Neuronal stem cell (in vitro differentiated cells): ENCODE results near the gene EVA1A.

ENCODE experiments used
- DNase-seq: peaks from one replicate; pipeline ENCODE4 v3.0.0-alpha.2; 2013; ENCODE audit warnings: low spot score
- H2AFZ ChIP-seq: one replicate; pipeline ENCODE4 v1.6.1; 2013; ENCODE audit warnings: mild to moderate bottlenecking, low read length, inconsistent platforms
- H2AK5ac ChIP-seq: 2 replicates; pipeline ENCODE4 v1.6.1; 2013; ENCODE audit warnings: low read depth, mild to moderate bottlenecking, inconsistent platforms, low read length, moderate library complexity, mixed read lengths
- H2BK120ac ChIP-seq: 2 replicates; pipeline ENCODE4 v1.6.1; 2013; ENCODE audit warnings: low read depth, mild to moderate bottlenecking, inconsistent platforms, low read length, moderate library complexity, mixed read lengths
- H2BK12ac ChIP-seq: one replicate; pipeline ENCODE4 v1.6.1; 2013; ENCODE audit warnings: low read length, inconsistent platforms
- H2BK15ac ChIP-seq: 2 replicates; pipeline ENCODE4 v1.6.1; 2013; ENCODE audit warnings: mild to moderate bottlenecking, low read length, inconsistent platforms, mixed read lengths
- H2BK5ac ChIP-seq: one replicate; pipeline ENCODE4 v1.6.1; 2013; ENCODE audit warnings: inconsistent platforms, mild to moderate bottlenecking, low read length, moderate library complexity
- H3K14ac ChIP-seq: one replicate; pipeline ENCODE4 v1.6.1; 2013; ENCODE audit warnings: low read length, inconsistent platforms
- H3K18ac ChIP-seq: 2 replicates; pipeline ENCODE4 v1.6.1; 2013; ENCODE audit warnings: low read length, inconsistent platforms
- H3K23ac ChIP-seq: 2 replicates; pipeline ENCODE4 v1.6.1; 2013; ENCODE audit warnings: low read depth, mild to moderate bottlenecking, mixed read lengths, low read length, inconsistent platforms; ENCODE audit not compliant: poor library complexity
- H3K27ac ChIP-seq: replicated peaks from 3 replicates; pipeline ENCODE4 v1.5.1; 2013; ENCODE audit warnings: low read length, inconsistent platforms
- H3K27me3 ChIP-seq, 3 experiments: 2 replicates each; pipeline ENCODE4 v1.6.1; 2013; ENCODE audit warnings: low read length in 3 of 3, mild to moderate bottlenecking in 2 of 3, inconsistent platforms in 1 of 3, low read depth in 1 of 3, mixed read lengths in 1 of 3, moderate library complexity in 1 of 3; ENCODE audit not compliant: control insufficient read depth in 3 of 3, insufficient read depth in 3 of 3
- H3K36me3 ChIP-seq, 2 donors: replicated peaks in 1 of 2; 2 replicates each; pipeline ENCODE4 v1.6.1; 2013; ENCODE audit warnings: low read length in 2 of 2; ENCODE audit not compliant: control insufficient read depth in 2 of 2, insufficient read depth in 2 of 2
- H3K4ac ChIP-seq: 2 replicates; pipeline ENCODE4 v1.6.1; 2013; ENCODE audit warnings: inconsistent platforms, mild to moderate bottlenecking, low read length, moderate library complexity
- H3K4me1 ChIP-seq, 2 donors: 1 replicate in 1 of 2; 2 replicates in 1 of 2; pipeline ENCODE4 v1.6.1; 2013; ENCODE audit warnings: low read length in 2 of 2, low read depth in 1 of 2; ENCODE audit not compliant: control insufficient read depth in 2 of 2, insufficient read depth in 1 of 2
- H3K4me2 ChIP-seq: one replicate; pipeline ENCODE4 v1.6.1; 2013; ENCODE audit warnings: mild to moderate bottlenecking, low read length, inconsistent platforms; ENCODE audit not compliant: insufficient read depth, poor library complexity, severe bottlenecking
- H3K4me3 ChIP-seq, 2 donors: 2 replicates each; pipeline ENCODE4 v1.5.1; 2013; ENCODE audit warnings: low read length in 2 of 2, mild to moderate bottlenecking in 2 of 2, inconsistent platforms in 1 of 2, moderate library complexity in 1 of 2
- H3K79me1 ChIP-seq: one replicate; pipeline ENCODE4 v1.6.1; 2013; ENCODE audit warnings: low read depth, mild to moderate bottlenecking, inconsistent platforms, low read length, moderate library complexity
- H3K9ac ChIP-seq: one replicate; pipeline ENCODE4 v1.6.1; 2013; ENCODE audit warnings: mild to moderate bottlenecking, low read depth, low read length, inconsistent platforms; ENCODE audit not compliant: poor library complexity
- H3K9me3 ChIP-seq, 2 donors: replicated peaks in 1 of 2; 2 replicates each; pipeline versions ENCODE3 to v1.6.1; 2013; ENCODE audit warnings: low read length in 2 of 2, mild to moderate bottlenecking in 2 of 2, inconsistent platforms in 1 of 2, low read depth in 1 of 2, mixed read lengths in 1 of 2, moderate library complexity in 1 of 2; ENCODE audit not compliant: control insufficient read depth in 2 of 2, insufficient read depth in 1 of 2
- H4K8ac ChIP-seq: one replicate; pipeline ENCODE4 v1.6.1; 2013; ENCODE audit warnings: low read depth, mild to moderate bottlenecking, inconsistent platforms, low read length, moderate library complexity
- H4K91ac ChIP-seq: one replicate; pipeline ENCODE4 v1.6.1; 2013; ENCODE audit warnings: low read length, low read depth, mild to moderate bottlenecking, inconsistent platforms; ENCODE audit not compliant: poor library complexity
- WGBS, 2 donors: extraction: QIAGEN DNeasy Blood & Tissue Kit; methylation state at CpG; one replicate each; pipeline ENCODE4 v1.1.7; 2013; ENCODE audit warnings: missing lambda C conversion rate in 2 of 2, mixed read lengths in 1 of 2; ENCODE audit not compliant: insufficient read length in 2 of 2, insufficient replicate concordance in 1 of 2; ENCODE audit errors: extremely low coverage in 2 of 2; 5-methylcytosine and 5-hydroxymethylcytosine counted together

EVA1A gene

GRCh38 chr2:75540994-75541393, 19.7 kb downstream of the EVA1A start:
- Histone ChIP-seq H3K27ac (no peak overlapping the region), H3K4me2 (no peak overlapping the region), H2AFZ (no peak overlapping the region), H3K23ac (no peak overlapping the region), H3K4me1 (peaks cover 7 to 8% of the 10 kb centered on the region in 2 donors), H3K14ac (no peak overlapping the region), H2BK15ac (no peak overlapping the region), H4K91ac (no peak overlapping the region), H3K36me3 (no peaks in the 10 kb centered on the region), H3K9ac (no peak overlapping the region), H4K8ac (no peak overlapping the region), H3K9me3 (peaks cover 0 to 9% of the 10 kb centered on the region in 2 donors), H3K4ac (no peak overlapping the region), H2BK12ac (no peak overlapping the region), H3K79me1 (no peaks in the 10 kb centered on the region), H2BK120ac (no peak overlapping the region), H2AK5ac (no peak overlapping the region), H3K4me3 (no peak overlapping the region), H3K27me3 (no peaks in the 10 kb centered on the region), H3K18ac (no peak overlapping the region), H2BK5ac (no peak overlapping the region)
- no peak for DNase-seq
- WGBS, 2 donors, result no CpG with 5 or more reads among the region's 4 CpGs

- H3K4ac ChIP-seq, result no peak overlapping the region
- H3K23ac ChIP-seq, result no peak overlapping the region
- H4K8ac ChIP-seq, result no peak overlapping the region
- H3K79me1 ChIP-seq, result no peaks in the 10 kb centered on the region
- H2BK5ac ChIP-seq, result no peak overlapping the region
- H2AFZ ChIP-seq, result no peak overlapping the region
- no peak overlapping the region for H3K27ac ChIP-seq
- H2BK15ac ChIP-seq, result no peak overlapping the region
- no peak for DNase-seq
- no peak overlapping the region for H3K9ac ChIP-seq
- H2AK5ac ChIP-seq, result no peak overlapping the region
- H3K18ac ChIP-seq, result no peak overlapping the region
- no peaks in the 10 kb centered on the region for H3K4me1 ChIP-seq
- no peak overlapping the region for H3K14ac ChIP-seq
- no peaks in the 10 kb centered on the region for H3K27me3 ChIP-seq
- no CpG with 5 or more reads among the region's 3 CpGs for WGBS, 2 donors
- H3K4me3 ChIP-seq, result no peak overlapping the region
- H3K4me2 ChIP-seq, result no peak overlapping the region
- no peak overlapping the region for H2BK120ac ChIP-seq
- H4K91ac ChIP-seq, result no peak overlapping the region
- peaks cover 0 to 9% of the 10 kb centered on the region in 2 donors for H3K9me3 ChIP-seq
- H2BK12ac ChIP-seq, result no peak overlapping the region
- no peaks in the 10 kb centered on the region for H3K36me3 ChIP-seq
Observed at GRCh38 chr2:75539955-75540716, 20.6 kb downstream of the EVA1A start.

GRCh38 chr2:75538521-75539490, 21.9 kb downstream of the EVA1A start:
- Histone ChIP-seq H3K27me3 (no peaks in the 10 kb centered on the region), H3K23ac (no peak overlapping the region), H4K8ac (no peak overlapping the region), H2BK5ac (no peak overlapping the region), H3K4ac (no peak overlapping the region), H3K9me3 (peaks cover 0 to 9% of the 10 kb centered on the region in 2 donors), H2AK5ac (no peak overlapping the region), H2AFZ (no peak overlapping the region), H3K18ac (no peak overlapping the region), H4K91ac (no peak overlapping the region), H3K4me1 (no peaks in the 10 kb centered on the region), H3K4me3 (no peak overlapping the region), H3K36me3 (no peaks in the 10 kb centered on the region), H2BK15ac (no peak overlapping the region), H3K4me2 (no peak overlapping the region), H3K27ac (no peak overlapping the region), H3K14ac (no peak overlapping the region), H2BK12ac (no peak overlapping the region), H3K79me1 (no peaks in the 10 kb centered on the region), H2BK120ac (no peak overlapping the region), H3K9ac (no peak overlapping the region)
- no CpG with 5 or more reads among the region's 6 CpGs for WGBS, 2 donors
- DNase-seq, result no peak

GRCh38 chr2:75537658-75538057, 23.1 kb downstream of the EVA1A start:
- no CpG with 5 or more reads among the region's 3 CpGs for WGBS, 2 donors
- H3K36me3 ChIP-seq, result no peaks in the 10 kb centered on the region
- H3K18ac ChIP-seq, result no peak overlapping the region
- H2BK5ac ChIP-seq, result no peak overlapping the region
- H2BK15ac ChIP-seq, result no peak overlapping the region
- no peaks in the 10 kb centered on the region for H3K27me3 ChIP-seq
- no peak overlapping the region for H2AK5ac ChIP-seq
- no peak overlapping the region for H4K91ac ChIP-seq
- no peak overlapping the region for H2AFZ ChIP-seq
- peak overlapping the region; percentile 10 for H4K8ac ChIP-seq
- H3K4ac ChIP-seq, result no peak overlapping the region
- no peaks in the 10 kb centered on the region for H3K79me1 ChIP-seq
- H3K27ac ChIP-seq, result no peak overlapping the region
- no peak overlapping the region for H2BK120ac ChIP-seq
- H2BK12ac ChIP-seq, result no peak overlapping the region
- no peak for DNase-seq
- H3K23ac ChIP-seq, result no peak overlapping the region
- no peak overlapping the region for H3K4me2 ChIP-seq
- H3K9me3 ChIP-seq, result peaks cover 0 to 6% of the 10 kb centered on the region in 2 donors
- H3K4me3 ChIP-seq, result no peak overlapping the region
- H3K9ac ChIP-seq, result no peak overlapping the region
- no peaks in the 10 kb centered on the region for H3K4me1 ChIP-seq
- H3K14ac ChIP-seq, result no peak overlapping the region
